Kidney (tissue), 14 donors: Measurements from ENCODE around the gene SMAGP. TPM values are rescaled to one million over a fixed set of nuclear protein-coding genes. Genes with fewer than 3 reads are reported as not detected.
"Not testable (repeated sequence)": the region's sequence is repeated elsewhere in the genome, so short reads cannot be mapped to it uniquely, and the experiment has no call there.

ENCODE experiments used
- DNase-seq, 5 donors: peaks; one replicate each; pipeline ENCODE4 v3.0.0-alpha.2; 2013 to 2020
- FAIRE-seq: peaks from 2 replicates; lab custom pipeline; 2012; peaks lifted over from hg19 to GRCh38; lab: Jason Lieb, UNC
- H3K27ac ChIP-seq, 2 donors: one replicate each; pipeline ENCODE4 v1.7.0; 2013; ENCODE audit warnings: low read depth in 2 of 2, low read length in 2 of 2, inconsistent platforms in 1 of 2
- H3K27me3 ChIP-seq: one replicate; pipeline ENCODE4 v1.7.1; 2013; ENCODE audit warnings: low read length, inconsistent platforms; ENCODE audit not compliant: control insufficient read depth, insufficient read depth
- H3K36me3 ChIP-seq, 3 donors: one replicate each; pipeline versions ENCODE4 v1.7.0 to v1.7.1; 2013; ENCODE audit warnings: low read length in 3 of 3, control low read depth in 1 of 3, inconsistent platforms in 1 of 3; ENCODE audit not compliant: insufficient read depth in 3 of 3, control insufficient read depth in 2 of 3
- H3K4me1 ChIP-seq, 3 donors: one replicate each; pipeline versions ENCODE4 v1.7.0 to v1.7.1; 2013; ENCODE audit warnings: low read length in 3 of 3, inconsistent platforms in 1 of 3, low read depth in 1 of 3; ENCODE audit not compliant: control insufficient read depth in 2 of 3, insufficient read depth in 2 of 3
- H3K4me3 ChIP-seq, 3 donors: one replicate each; pipeline versions ENCODE4 v1.7.0 to v1.8.1; 2013; ENCODE audit warnings: low read length in 3 of 3, control low read depth in 1 of 3, inconsistent platforms in 1 of 3
- H3K9ac ChIP-seq, 3 donors: one replicate each; pipeline versions ENCODE4 v1.7.0 to v1.7.1; 2013; ENCODE audit warnings: low read length in 3 of 3, control low read depth in 1 of 3, inconsistent platforms in 1 of 3
- H3K9me3 ChIP-seq, 3 donors: one replicate each; pipeline versions ENCODE4 v1.7.0 to v1.7.1; 2013; ENCODE audit warnings: low read length in 3 of 3, control low read depth in 1 of 3, inconsistent platforms in 1 of 3; ENCODE audit not compliant: control insufficient read depth in 2 of 3, insufficient read depth in 1 of 3
- CTCF ChIP-seq: IDR thresholded peaks from 3 replicates; pipeline ENCODE4 v1.5.1; 2012; ENCODE audit warnings: mild to moderate bottlenecking, moderate library complexity, borderline replicate concordance; ENCODE audit not compliant: insufficient read depth; ENCODE audit errors: extremely low read depth
- intact Hi-C: fragments of 100-400 bp; cut with DNase I; formaldehyde crosslinking; loops from one replicate; pipeline ENCODE4 v1.11.1; 2022
- polyA plus RNA-seq: library from polyadenylated mRNA; stranded (reverse); fragments of 350-450 nt; fragmentation: Illumina TruSeq; extraction: RNeasy Lipid Tissue Mini Kit (QIAGEN cat#74804); gene quantifications from one replicate; pipeline ENCODE4 v1.2.3, GENCODE V29; 2014; ENCODE audit warnings: low read depth, low replicate concordance; ENCODE audit not compliant: insufficient read depth
- total RNA-seq: library from RNA; stranded (reverse); fragmentation: NEBNext Ultra II Directional; extraction: Animal tissue kit (Norgen Biotek cat#: 25700); gene quantifications from one replicate; pipeline ENCODE4 v1.2.1, GENCODE V29; 2021
- donor health status: control.
- donor health status: control.
- donor health status: control.
- donor health status: control.
- donor health status: control.
- donor health status: DM: yes; HTN: yes; CAD: no.
- donor health status: Normal renal cell carcinoma (clear cell type).

The SMAGP gene
- total and polyA plus RNA-seq, 2 donors from 2014 or later = 22.8 to 28.5 TPM

DNA sequence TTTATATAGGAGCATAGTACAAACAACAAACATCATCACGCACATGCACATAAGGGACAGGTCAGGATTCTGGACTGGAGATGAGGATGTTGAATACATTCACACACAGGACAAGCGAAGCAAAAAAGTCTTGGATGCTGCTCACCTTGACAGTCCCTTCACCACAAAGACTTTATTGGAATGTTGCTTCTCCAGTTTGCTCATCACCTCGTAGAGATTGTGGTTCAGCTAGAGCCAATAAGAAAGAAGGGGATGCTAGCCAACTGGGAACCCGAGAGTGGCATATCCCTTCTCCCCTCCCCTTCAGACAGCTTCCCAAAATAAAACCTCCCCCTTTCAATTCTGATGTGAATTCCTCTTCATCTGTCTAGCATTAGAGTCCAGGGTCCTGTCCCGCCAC is 25.4 kb upstream of the SMAGP start:
- no peaks in the 10 kb centered on the region for H3K4me1 ChIP-seq
- intact Hi-C loops = no loop called here
- no peaks in the 10 kb centered on the region for H3K36me3 ChIP-seq
- no peak overlapping the region for H3K27ac ChIP-seq
- FAIRE-seq = no peak
- no peak overlapping the region for H3K4me3 ChIP-seq
- no peak for TF ChIP-seq CTCF
- DNase-seq = no peak
- H3K27me3 ChIP-seq = no peaks in the 10 kb centered on the region
- no peak overlapping the region for H3K9ac ChIP-seq
- no peaks in the 10 kb centered on the region for H3K9me3 ChIP-seq

GRCh38 chr12:51294097-51294496 is 23.9 kb upstream of the SMAGP start:
- intact Hi-C loops, H3K27ac ChIP-seq: not testable (repeated sequence)

GRCh38 chr12:51293696-51294095 is 23.5 kb upstream of the SMAGP start:
- DNase-seq = no peak
- no peak for FAIRE-seq
- H3K4me3 ChIP-seq = no peak overlapping the region
- no peaks in the 10 kb centered on the region for H3K4me1 ChIP-seq
- H3K36me3 ChIP-seq = no peaks in the 10 kb centered on the region
- no peaks in the 10 kb centered on the region for H3K9me3 ChIP-seq
- no peak for TF ChIP-seq CTCF
- intact Hi-C loops = no loop called here
- no peaks in the 10 kb centered on the region for H3K27me3 ChIP-seq
- no peak overlapping the region for H3K9ac ChIP-seq
- no peak overlapping the region for H3K27ac ChIP-seq

More at GRCh38 chr12:51294097-51294496, 23.9 kb upstream of the SMAGP start:
- DNase-seq, H3K4me1 ChIP-seq, H3K36me3 ChIP-seq, H3K9me3 ChIP-seq, H3K4me3 ChIP-seq, H3K27me3 ChIP-seq, H3K9ac ChIP-seq, FAIRE-seq: not testable (repeated sequence)

GRCh38 chr12:51291603-51292513 is 21.6 kb upstream of the SMAGP start:
- intact Hi-C loops, H3K9ac ChIP-seq, H3K9me3 ChIP-seq, H3K4me3 ChIP-seq, H3K36me3 ChIP-seq, H3K27ac ChIP-seq, DNase-seq, H3K27me3 ChIP-seq, FAIRE-seq, H3K4me1 ChIP-seq: not testable (repeated sequence)
